Natural killer cell treated with Interleukin-12 subunit alpha and Interleukin-12 subunit beta and Interleukin-15 and Interleukin-18, amount 100 ng/mL, for 72 hours (primary cell): ENCODE data around the gene LASP1. TPM values are rescaled to one million over a fixed set of nuclear protein-coding genes. Genes with fewer than 3 reads are reported as not detected.
"Not testable (repeated sequence)": the region's sequence is repeated elsewhere in the genome, so short reads cannot be mapped to it uniquely, and the experiment has no call there.

ENCODE experiments used
- ATAC-seq, 2 donors: fragments of 150-1000 bp; cut with Tn5 transposase in 1 of 2; sonication (Bioruptor Pico), chemical (Tn5 transposase) in 1 of 2; 2 replicates each; pipeline ENCODE4 v1.10.0; 2021
- DNase-seq: peaks from one replicate; pipeline ENCODE4 v3.0.0; 2022; ENCODE audit warnings: low spot score
- H3K27ac Mint-ChIP-seq, 2 donors: 1 replicate in 1 of 2; 2 replicates in 1 of 2; pipeline ENCODE4 v1.8.0; 2022; ENCODE audit warnings: mixed read lengths in 2 of 2, mild to moderate bottlenecking in 1 of 2, moderate library complexity in 1 of 2
- H3K27me3 Mint-ChIP-seq, 2 donors: 1 replicate in 1 of 2; 2 replicates in 1 of 2; pipeline ENCODE4 v1.8.0; 2022; ENCODE audit warnings: mixed read lengths in 2 of 2
- H3K36me3 Mint-ChIP-seq: one replicate; pipeline ENCODE4 v1.8.0; 2022; ENCODE audit warnings: mixed read lengths
- H3K4me1 Mint-ChIP-seq, 2 donors: 1 replicate in 1 of 2; 2 replicates in 1 of 2; pipeline ENCODE4 v1.8.0; 2022; ENCODE audit warnings: low read depth in 2 of 2, mixed read lengths in 2 of 2, mild to moderate bottlenecking in 1 of 2
- H3K4me3 Mint-ChIP-seq: one replicate; pipeline ENCODE4 v1.8.0; 2022; ENCODE audit warnings: mixed read lengths
- H3K9me3 Mint-ChIP-seq: 2 replicates; pipeline ENCODE4 v1.8.0; 2022; ENCODE audit warnings: mixed read lengths
- total RNA-seq, 2 donors: library from RNA; stranded (reverse); gene quantifications; one replicate each; pipeline ENCODE4 v1.2.3, GENCODE V29; 2022

LASP1 gene
- total RNA-seq, 2 donors from 2014 or later, result 214 to 390 TPM

GRCh38 chr17:38898812-38899348 is 29.0 kb downstream of the LASP1 start:
- Mint-ChIP-seq H3K4me1 (peaks cover 57 to 59% of the 10 kb centered on the region in 2 donors), H3K27me3 (no peaks in the 10 kb centered on the region), H3K36me3 (peaks cover 5% of the 10 kb centered on the region), H3K27ac (peak overlapping the region; percentile 91 to 98), H3K4me3 (peak overlapping the region; percentile 89), H3K9me3 (no peaks in the 10 kb centered on the region)
- peak; percentile 94 for DNase-seq
- peak; percentile 88 to 89 for ATAC-seq

DNA sequence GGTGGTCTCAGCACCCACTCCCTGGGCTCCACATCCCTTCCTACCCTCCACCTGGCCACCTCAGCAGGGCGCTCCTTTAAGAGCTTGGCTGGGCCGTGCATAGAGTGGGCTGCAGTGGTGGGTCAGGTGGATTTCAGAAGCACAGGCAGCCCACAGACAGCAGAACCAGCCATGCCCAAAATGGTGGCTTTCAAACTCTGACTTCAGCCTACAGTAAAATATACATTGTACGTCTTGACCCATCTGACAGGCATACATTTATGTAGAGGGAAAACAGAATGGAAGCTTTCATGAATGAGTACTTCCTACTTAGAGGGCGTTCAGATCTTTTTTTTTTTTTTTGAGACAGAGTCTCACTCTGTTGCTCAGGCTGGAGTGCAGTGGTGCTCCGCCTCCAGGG is 29.6 kb downstream of the LASP1 start:
- H3K27ac Mint-ChIP-seq, result peak overlapping the region; percentile 91 to 98
- no peaks in the 10 kb centered on the region for H3K27me3 Mint-ChIP-seq
- peaks cover 52 to 54% of the 10 kb centered on the region in 2 donors for H3K4me1 Mint-ChIP-seq
- peak overlapping the region; percentile 89 for H3K4me3 Mint-ChIP-seq
- H3K9me3 Mint-ChIP-seq, result no peaks in the 10 kb centered on the region
- no peak for DNase-seq
- peaks cover 5% of the 10 kb centered on the region for H3K36me3 Mint-ChIP-seq
- no peak for ATAC-seq

GRCh38 chr17:38900978-38901656 is 31.3 kb downstream of the LASP1 start:
- ATAC-seq (peak; percentile 67 to 72), DNase-seq (peak; percentile 66)
- Mint-ChIP-seq H3K36me3 (peaks cover 5% of the 10 kb centered on the region), H3K4me3 (peak overlapping the region; percentile 85), H3K27me3 (no peaks in the 10 kb centered on the region), H3K27ac (peak overlapping the region; percentile 85 to 91), H3K9me3 (no peaks in the 10 kb centered on the region), H3K4me1 (peaks cover 46 to 58% of the 10 kb centered on the region in 2 donors)

DNA sequence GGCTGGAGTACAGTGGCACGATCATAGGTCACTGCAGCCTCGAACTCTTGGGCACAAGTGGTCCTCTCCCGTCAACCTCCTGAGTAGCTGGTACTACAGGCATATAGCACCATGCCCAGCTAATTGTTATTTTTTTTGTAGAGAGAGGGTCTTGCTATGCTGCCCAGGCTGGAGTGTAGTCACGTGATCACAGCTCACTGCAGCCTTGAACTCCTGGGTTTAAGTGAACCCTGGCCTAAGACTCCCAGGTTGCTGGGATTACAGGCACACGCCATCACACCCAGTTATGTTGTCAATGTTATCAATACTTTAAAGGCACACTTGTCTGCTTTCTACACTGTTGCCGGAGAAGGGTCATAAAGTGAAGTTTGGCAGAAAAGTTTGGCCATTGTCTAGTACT is 33.5 kb downstream of the LASP1 start:
- no peak for DNase-seq
- ATAC-seq, result no peak
- H3K4me1 Mint-ChIP-seq, result peaks cover 43 to 49% of the 10 kb centered on the region in 2 donors
- H3K9me3 Mint-ChIP-seq, result no peaks in the 10 kb centered on the region
- H3K36me3 Mint-ChIP-seq, result peaks cover 5% of the 10 kb centered on the region
- peak overlapping the region; percentile 73 to 88 for H3K27ac Mint-ChIP-seq
- no peak overlapping the region for H3K4me3 Mint-ChIP-seq
- H3K27me3 Mint-ChIP-seq, result no peaks in the 10 kb centered on the region

- DNase-seq (no peak), ATAC-seq (no peak)
- peaks cover 28 to 38% of the 10 kb centered on the region in 2 donors for H3K4me1 Mint-ChIP-seq
- H3K36me3 Mint-ChIP-seq, result no peaks in the 10 kb centered on the region
- no peaks in the 10 kb centered on the region for H3K27me3 Mint-ChIP-seq
- no peak overlapping the region for H3K4me3 Mint-ChIP-seq
- peak overlapping the region in 1 of 2 donors; percentile 88 for H3K27ac Mint-ChIP-seq
- H3K9me3 Mint-ChIP-seq, result no peaks in the 10 kb centered on the region
Measured at GRCh38 chr17:38904892-38905291, 35.0 kb downstream of the LASP1 start.

DNA sequence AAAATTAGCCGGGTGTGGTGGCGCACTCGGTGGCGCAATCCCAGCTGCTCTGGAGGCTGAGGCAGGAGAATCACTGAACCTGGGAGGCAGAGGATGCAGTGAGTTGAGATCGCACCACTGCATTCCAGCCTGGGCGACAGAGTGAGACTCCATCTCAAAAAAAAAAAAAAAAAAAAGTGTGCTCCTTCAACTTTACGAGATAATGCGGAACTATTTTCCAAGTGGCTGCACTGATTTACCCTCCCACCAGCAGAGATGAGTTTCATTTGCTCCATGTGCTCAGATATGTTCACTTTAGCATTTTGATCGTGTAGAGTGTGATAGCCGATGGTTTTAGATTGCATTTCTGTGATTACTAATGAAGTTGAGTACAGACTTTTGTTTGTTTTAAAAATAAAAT is 35.5 kb downstream of the LASP1 start:
- no peaks in the 10 kb centered on the region for H3K27me3 Mint-ChIP-seq
- no peaks in the 10 kb centered on the region for H3K36me3 Mint-ChIP-seq
- no peaks in the 10 kb centered on the region for H3K9me3 Mint-ChIP-seq
- H3K4me3 Mint-ChIP-seq, result no peak overlapping the region
- DNase-seq (peak; percentile 1), ATAC-seq (no peak)
- H3K27ac Mint-ChIP-seq, result peak overlapping the region in 1 of 2 donors; percentile 88
- peaks cover 28 to 38% of the 10 kb centered on the region in 2 donors for H3K4me1 Mint-ChIP-seq

GRCh38 chr17:38906460-38907228 is 36.8 kb downstream of the LASP1 start:
- Mint-ChIP-seq H3K27ac (peak overlapping the region; percentile 63 to 85), H3K27me3 (no peaks in the 10 kb centered on the region), H3K36me3 (no peaks in the 10 kb centered on the region), H3K4me3 (no peak overlapping the region), H3K9me3 (no peaks in the 10 kb centered on the region), H3K4me1 (peaks cover 20 to 28% of the 10 kb centered on the region in 2 donors)
- ATAC-seq, result no peak
- no peak for DNase-seq

GRCh38 chr17:38907930-38908675 is 38.2 kb downstream of the LASP1 start:
- no peaks in the 10 kb centered on the region for H3K9me3 Mint-ChIP-seq
- no peaks in the 10 kb centered on the region for H3K36me3 Mint-ChIP-seq
- no peak for DNase-seq
- ATAC-seq, result peak; percentile 16 to 28
- no peak overlapping the region for H3K4me3 Mint-ChIP-seq
- peak overlapping the region; percentile 63 to 85 for H3K27ac Mint-ChIP-seq
- H3K27me3 Mint-ChIP-seq, result no peaks in the 10 kb centered on the region
- peaks cover 19 to 30% of the 10 kb centered on the region in 2 donors for H3K4me1 Mint-ChIP-seq

DNA sequence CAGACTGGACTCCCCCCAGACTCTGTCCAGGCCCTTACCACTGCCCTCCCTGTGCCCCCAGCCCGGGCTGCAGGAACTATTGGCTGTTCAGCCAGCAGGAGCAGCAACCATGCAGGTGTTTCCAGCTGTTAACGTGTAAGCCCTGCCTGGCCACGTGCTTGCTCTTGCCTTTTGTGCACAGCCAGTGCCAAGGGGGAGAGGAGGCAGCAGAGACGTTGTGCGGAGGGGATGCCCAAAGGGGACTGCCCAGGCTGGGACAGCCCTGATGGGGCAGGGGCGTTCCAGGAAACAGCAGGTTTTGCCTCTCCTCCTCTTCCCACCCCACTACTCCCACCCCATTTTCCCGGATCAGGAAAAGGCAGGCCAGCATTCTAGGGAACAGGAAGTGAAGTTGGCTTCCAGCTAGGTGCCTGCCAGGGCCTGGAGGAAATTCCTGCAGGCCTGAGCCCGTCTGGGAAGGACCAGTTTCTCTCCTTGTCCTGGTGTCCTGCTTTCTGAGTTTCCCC is 38.9 kb downstream of the LASP1 start:
- Mint-ChIP-seq H3K27ac (peak overlapping the region in 1 of 2 donors; percentile 69), H3K4me1 (peaks cover 19 to 31% of the 10 kb centered on the region in 2 donors), H3K36me3 (no peaks in the 10 kb centered on the region), H3K4me3 (no peak overlapping the region), H3K9me3 (no peaks in the 10 kb centered on the region), H3K27me3 (no peaks in the 10 kb centered on the region)
- ATAC-seq (peak; percentile 22 to 54), DNase-seq (no peak)

DNA sequence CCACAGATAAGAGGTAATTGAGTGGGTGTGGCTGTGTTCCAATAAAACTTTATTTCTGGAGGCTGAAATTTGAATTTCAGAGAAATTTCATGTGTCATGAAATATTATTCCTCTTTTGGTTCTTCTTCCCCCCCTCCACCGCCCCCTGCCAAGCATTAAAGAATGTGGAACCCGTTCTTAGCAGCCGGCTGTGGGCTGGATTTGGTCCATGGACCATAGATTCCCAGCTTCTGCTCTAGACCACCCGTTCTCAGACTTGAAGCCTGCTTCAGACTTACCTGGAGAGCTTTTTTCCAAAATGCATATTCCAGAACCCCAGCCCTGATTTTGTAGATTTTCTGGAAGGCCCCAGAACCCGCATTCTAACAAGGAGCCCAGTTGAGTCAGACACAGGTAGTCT is 40.5 kb downstream of the LASP1 start:
- H3K36me3 Mint-ChIP-seq, result no peaks in the 10 kb centered on the region
- ATAC-seq (no peak), DNase-seq (no peak)
- H3K4me1 Mint-ChIP-seq, result peaks cover 19 to 34% of the 10 kb centered on the region in 2 donors
- H3K27me3 Mint-ChIP-seq, result no peaks in the 10 kb centered on the region
- H3K4me3 Mint-ChIP-seq, result no peak overlapping the region
- no peaks in the 10 kb centered on the region for H3K9me3 Mint-ChIP-seq
- H3K27ac Mint-ChIP-seq, result peak overlapping the region in 1 of 2 donors; percentile 90

DNA sequence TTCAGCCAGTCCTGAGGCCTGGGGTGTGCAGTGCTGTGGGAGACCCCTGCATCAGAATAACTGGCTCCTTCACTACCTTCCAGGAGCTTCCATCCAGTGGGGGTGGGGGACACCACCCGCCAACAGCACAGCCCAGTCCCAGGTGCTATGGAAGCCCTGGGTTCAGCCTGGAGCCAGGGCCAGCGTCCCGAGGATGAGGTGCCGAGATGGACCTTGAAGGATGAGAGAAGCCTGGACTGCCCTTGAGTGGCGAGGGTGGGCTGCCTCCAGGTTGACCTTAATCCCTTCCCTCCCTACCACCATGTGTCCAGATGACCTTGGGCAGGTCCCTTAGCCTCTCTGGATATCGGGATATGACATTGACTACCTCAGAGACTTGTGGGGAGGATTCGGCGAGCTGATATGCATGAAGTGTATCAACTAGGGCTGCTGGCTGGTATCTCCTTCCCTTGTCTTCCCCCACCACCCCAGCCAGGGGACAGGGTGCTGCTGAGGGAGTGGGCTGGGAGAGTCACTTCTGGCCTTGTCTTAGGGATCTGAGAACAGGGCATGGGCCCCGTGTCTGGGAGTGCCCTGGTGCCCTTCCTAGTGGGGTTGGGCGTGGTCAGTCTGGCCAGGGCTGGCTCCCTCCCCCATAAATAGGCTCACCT is 41.3 kb downstream of the LASP1 start:
- Mint-ChIP-seq H3K4me3 (no peak overlapping the region), H3K36me3 (no peaks in the 10 kb centered on the region), H3K9me3 (no peaks in the 10 kb centered on the region), H3K27me3 (no peaks in the 10 kb centered on the region), H3K4me1 (peaks cover 23 to 35% of the 10 kb centered on the region in 2 donors), H3K27ac (peak overlapping the region in 1 of 2 donors; percentile 90)
- DNase-seq (no peak), ATAC-seq (no peak)

DNA sequence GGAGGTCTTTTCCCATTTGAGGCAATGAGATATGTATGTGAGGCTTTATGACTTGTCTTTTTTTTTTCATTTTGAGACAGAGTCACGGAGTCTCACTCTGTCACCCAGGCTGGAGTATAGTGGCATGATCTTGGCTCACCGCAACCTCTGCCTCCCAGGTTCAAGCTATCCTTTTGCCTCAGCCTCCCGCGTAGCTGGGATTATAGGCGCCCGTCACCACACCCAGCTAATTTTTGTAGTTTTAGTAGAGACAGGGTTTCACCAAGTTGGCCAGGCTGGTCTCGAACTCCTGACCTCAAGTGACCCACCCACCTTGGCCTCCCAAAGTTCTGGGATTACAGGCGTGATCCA is 41.8 kb downstream of the LASP1 start:
- not testable (repeated sequence) for H3K36me3 Mint-ChIP-seq, DNase-seq, H3K27me3 Mint-ChIP-seq, ATAC-seq, H3K9me3 Mint-ChIP-seq, H3K4me3 Mint-ChIP-seq
- H3K27ac Mint-ChIP-seq, result peak overlapping the region; percentile 35 to 90
- H3K4me1 Mint-ChIP-seq, result peaks cover 23 to 36% of the 10 kb centered on the region in 2 donors

DNA sequence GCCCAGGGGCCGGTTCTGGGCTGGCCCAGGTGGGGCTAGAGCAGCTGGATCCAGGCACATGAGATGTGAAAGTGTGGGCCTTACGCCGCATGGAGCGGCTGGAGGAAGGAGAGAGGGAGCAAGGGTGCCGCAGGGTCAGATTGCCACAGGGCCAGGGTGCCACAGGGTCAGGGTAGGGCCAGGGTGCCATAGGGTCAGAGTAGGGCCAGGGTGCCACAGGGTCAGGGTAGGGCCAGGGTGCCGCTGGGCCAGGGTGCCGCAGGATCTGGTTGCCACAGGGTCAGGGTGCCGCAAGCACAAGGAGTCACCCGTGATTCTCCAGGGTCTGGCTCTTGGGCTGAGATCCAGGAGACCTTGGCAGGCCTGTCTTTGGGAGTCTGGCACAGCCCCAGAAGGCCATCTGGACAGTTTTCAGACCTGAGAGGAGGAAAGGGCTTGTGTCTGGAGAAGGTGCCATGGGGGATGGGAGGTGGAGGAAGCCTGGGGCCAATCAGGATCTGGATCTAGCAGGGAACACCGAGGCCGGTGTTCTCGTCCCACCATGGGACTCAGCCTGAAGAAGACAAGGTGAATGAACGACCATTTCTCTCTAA is 42.5 kb downstream of the LASP1 start:
- Mint-ChIP-seq H3K36me3 (peaks cover 7% of the 10 kb centered on the region), H3K27ac (peak overlapping the region; percentile 35 to 90), H3K4me3 (no peak overlapping the region), H3K9me3 (no peaks in the 10 kb centered on the region), H3K27me3 (no peaks in the 10 kb centered on the region), H3K4me1 (peaks cover 25 to 40% of the 10 kb centered on the region in 2 donors)
- DNase-seq (no peak), ATAC-seq (peak in 1 of 2 donors; percentile 37)
